Measurements from ENCODE around the gene FAM53B.

The FAM53B gene

DNA sequence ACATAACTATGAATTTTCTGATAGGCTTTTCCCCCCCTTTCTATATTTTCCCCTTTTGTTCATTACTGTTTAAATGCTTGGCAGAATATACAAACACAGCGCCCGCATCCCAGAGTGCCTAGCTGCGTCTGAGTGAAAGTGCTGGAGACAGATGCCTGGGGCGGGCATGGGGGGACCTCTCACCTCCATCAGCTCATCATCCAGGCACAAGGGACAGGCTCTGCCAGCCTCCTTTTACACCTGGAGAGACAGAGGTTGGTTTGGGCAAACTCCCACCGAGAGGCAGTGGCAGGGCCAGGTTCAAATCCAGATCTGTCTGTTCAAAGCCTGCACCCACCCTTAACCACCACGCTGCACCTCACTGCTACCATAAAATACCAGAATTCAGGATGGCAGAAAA, 104.5 kb downstream of the FAM53B start:
- H3K4me3 ChIP-seq (ENCODE audit: low read length): no peak overlapping the region
- TF ChIP-seq, protein P1, sequence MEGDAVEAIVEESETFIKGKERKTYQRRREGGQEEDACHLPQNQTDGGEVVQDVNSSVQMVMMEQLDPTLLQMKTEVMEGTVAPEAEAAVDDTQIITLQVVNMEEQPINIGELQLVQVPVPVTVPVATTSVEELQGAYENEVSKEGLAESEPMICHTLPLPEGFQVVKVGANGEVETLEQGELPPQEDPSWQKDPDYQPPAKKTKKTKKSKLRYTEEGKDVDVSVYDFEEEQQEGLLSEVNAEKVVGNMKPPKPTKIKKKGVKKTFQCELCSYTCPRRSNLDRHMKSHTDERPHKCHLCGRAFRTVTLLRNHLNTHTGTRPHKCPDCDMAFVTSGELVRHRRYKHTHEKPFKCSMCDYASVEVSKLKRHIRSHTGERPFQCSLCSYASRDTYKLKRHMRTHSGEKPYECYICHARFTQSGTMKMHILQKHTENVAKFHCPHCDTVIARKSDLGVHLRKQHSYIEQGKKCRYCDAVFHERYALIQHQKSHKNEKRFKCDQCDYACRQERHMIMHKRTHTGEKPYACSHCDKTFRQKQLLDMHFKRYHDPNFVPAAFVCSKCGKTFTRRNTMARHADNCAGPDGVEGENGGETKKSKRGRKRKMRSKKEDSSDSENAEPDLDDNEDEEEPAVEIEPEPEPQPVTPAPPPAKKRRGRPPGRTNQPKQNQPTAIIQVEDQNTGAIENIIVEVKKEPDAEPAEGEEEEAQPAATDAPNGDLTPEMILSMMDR (IDR thresholded peaks at IDR 0.05; ENCODE audit: insufficient read depth, low read depth, low read length, missing control alignments): no peak
- no peak for DNase-seq (ENCODE audit: low read depth)

DNA sequence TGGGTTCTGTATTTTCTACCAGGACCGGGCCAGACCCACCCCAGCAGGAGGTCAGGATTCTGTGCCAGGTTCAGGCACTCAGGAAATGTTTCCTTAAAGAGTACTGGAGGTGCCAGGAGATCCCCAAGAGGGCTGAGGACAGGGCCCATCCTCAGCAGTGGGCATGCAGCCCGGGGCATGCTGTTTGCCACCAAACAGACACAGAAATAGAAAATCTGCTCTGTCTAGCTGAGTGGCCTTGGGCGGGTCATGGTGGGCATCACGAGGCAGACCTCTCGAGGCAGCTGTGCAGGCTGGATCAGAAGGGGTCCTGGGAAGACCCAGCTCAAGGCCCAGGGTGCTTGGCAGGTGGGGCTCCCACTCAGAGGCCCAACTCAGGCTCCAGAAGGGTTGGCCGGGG, 105.0 kb downstream of the FAM53B start:
- DNase-seq (ENCODE audit: low read depth): no peak
- H3K4me3 ChIP-seq (ENCODE audit: low read length): no peak overlapping the region
- TF ChIP-seq, protein P1 (IDR thresholded peaks at IDR 0.05; ENCODE audit: insufficient read depth, low read depth, low read length, missing control alignments): no peak

DNA sequence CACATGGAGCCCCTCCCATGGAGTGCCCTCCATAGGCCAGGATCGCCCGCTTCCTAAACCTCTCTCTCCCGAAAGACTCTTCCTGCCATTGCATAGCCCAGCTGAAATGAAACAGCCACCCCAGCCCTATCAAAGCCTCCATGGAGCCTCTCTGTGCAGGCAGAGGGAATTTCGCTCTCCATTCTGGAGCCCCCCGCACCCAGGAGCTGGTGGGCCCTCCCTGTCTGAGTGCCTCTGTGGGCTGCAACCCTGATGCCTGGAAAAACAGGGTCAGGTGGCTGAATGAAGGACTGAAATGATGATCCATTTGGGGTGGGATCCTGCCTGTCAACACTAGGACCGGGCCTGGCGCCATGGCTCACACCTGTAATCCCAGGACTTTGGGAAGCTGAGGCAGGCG, 106.4 kb downstream of the FAM53B start:
- TF ChIP-seq, protein P1 (IDR thresholded peaks at IDR 0.05; ENCODE audit: insufficient read depth, low read depth, low read length, missing control alignments): no peak
- no peak for DNase-seq (ENCODE audit: low read depth)
- no peak overlapping the region for H3K4me3 ChIP-seq (ENCODE audit: low read length)

DNA sequence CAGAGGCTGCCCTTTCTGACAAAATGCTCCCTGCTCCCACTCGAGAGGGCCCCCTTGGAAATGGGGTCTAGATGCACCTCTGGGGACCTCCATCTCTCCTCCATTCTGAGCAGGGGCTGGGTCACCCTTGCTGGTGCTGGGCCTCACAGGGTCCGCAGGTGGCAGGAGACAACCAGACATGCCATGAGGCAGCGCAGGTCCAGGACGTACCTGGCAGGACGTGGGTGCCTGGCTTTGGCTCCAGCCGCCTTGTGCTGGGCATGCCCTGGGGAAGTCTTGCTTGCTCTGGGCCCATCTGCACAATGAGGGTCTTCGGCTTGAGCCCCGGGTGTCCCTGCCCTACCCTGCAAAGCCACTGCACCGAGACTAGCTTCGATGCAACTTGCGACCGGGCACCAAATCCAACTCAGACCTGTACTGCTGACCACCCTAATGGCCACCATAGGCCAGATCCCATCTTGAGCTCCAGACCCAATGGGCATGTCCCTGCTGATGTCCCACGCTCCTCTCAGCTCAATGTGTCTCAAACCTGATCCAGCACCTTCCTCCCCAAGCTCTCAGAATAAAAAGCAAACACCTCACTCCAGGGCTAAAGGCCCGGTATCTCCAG, 107.0 kb downstream of the FAM53B start:
- H3K4me3 ChIP-seq (ENCODE audit: low read length): no peak overlapping the region
- TF ChIP-seq, protein P1 (IDR thresholded peaks at IDR 0.05; ENCODE audit: insufficient read depth, low read depth, low read length, missing control alignments): no peak
- DNase-seq (ENCODE audit: low read depth): no peak

DNA sequence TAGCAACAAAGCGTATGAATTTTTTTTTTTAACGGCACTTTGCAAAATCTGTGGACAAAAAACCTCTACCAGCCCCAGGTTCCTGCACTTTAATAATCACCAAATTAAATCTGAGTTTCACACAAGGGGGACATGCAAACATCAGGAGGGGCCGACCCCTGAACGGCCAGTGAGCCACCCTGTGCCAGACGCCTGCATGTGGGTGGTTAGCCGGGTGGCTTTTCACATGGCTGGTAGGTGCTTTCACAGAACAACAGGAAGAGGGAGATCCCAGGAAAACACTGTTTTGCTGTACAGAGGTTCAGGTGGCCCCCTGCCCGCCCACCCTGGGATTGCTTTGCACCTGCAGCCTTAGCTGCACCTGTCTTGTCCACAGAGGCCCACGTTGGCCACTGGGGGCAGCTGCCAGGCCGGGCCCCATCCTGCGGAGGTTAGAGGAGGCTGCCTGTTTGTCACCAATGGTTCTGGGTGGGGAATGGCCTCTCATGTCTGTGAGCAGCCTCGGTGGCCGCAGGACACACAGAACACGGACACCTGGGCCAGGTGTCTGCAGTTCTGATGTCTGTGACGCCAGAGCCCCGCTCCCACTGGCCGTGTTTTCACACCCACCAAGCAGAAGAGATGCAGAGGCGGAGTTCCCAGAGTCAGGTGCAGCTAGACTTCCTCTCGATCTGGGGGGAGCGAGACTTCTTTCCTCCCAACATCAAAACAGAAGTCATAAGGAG, 107.7 kb downstream of the FAM53B start:
- TF ChIP-seq, protein P1 (IDR thresholded peaks at IDR 0.05; ENCODE audit: insufficient read depth, low read depth, low read length, missing control alignments): no peak
- H3K4me3 ChIP-seq (ENCODE audit: low read length): no peak overlapping the region
- no peak for DNase-seq (ENCODE audit: low read depth)

DNA sequence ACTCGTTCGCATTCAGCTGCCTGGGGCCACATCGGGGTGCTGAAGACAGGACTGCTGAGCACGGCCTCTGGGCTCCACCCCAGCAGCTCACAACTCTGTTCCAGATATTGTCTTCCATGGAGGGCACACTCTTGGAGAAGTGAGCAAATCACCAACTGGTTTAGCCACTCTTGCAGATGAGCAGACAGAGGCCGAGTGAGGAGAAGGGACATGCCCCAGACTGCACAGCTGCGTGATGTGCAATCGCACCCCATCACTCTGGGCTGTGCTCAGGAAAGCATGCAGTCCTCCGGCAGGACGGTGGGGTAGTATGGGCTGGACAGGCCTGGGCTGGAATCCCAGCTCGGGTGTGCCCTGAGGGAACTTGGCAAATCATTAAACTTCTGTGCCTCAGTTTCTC, 111.6 kb downstream of the FAM53B start:
- H3K4me3 ChIP-seq (ENCODE audit: low read length): peak overlapping the region; percentile 14
- TF ChIP-seq, protein P1 (IDR thresholded peaks at IDR 0.05; ENCODE audit: insufficient read depth, low read depth, low read length, missing control alignments): no peak

More for the DNA sequence above, 111.6 kb downstream of the FAM53B start:
- peak; percentile 96 for DNase-seq (ENCODE audit: low read depth)

Measured in epithelial cell of esophagus (primary cell).